Fibroblast of pulmonary artery (primary cell): ENCODE results near the gene FXYD1.

Source experiments
- DNase-seq: peaks from one replicate; pipeline ENCODE4 v3.0.0-alpha.2; 2010; ENCODE audit warnings: low read depth
- H3K4me3 ChIP-seq: replicated peaks from 2 replicates; pipeline ENCODE4 v1.5.1; 2011; ENCODE audit warnings: low read depth, mild to moderate bottlenecking, control low read depth, low read length, moderate library complexity
- TF ChIP-seq, protein P1 (sequence below): IDR thresholded peaks from 2 replicates; pipeline ENCODE4 v1.5.1; 2011; ENCODE audit warnings: mild to moderate bottlenecking, control low read depth, low read length, inconsistent platforms; ENCODE audit errors: missing control alignments

Gene FXYD1

DNA sequence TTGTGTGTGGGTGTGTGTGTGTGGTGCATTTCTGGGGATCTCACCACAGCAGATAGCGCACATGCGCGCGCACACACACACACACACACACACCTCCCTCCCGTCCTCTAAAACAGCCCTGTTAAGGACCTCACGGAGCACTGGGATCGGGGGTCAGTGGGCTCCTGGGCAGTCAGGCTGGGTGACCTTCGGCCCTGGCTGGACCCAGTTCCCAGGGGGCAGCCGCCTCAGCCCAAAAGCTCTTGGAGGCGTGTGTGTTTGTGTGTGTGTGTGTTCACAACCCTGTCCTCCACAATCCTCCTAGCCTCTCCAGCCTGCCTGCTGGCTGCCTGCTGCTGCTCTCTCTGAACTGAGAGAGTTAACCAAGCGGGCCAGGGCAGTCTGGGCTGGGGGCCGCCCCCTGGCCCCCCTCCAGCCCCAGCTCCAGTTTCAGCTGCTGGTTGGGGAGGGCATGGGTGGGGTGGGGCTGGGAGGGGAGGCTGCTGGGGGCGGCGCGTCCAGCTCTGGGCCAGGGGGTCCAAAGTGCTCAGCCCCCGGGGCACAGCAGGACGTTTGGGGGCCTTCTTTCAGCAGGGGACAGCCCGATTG, at the start of gene FXYD1:
TSS of gene FXYD1 (plus strand) at position 520 of the 588 bp plus-strand sequence. CDS start 1,256 bp downstream, outside the sequence.
- H3K4me3 ChIP-seq, result no peak within 1 kb of the TSS
- no peak for DNase-seq

DNA sequence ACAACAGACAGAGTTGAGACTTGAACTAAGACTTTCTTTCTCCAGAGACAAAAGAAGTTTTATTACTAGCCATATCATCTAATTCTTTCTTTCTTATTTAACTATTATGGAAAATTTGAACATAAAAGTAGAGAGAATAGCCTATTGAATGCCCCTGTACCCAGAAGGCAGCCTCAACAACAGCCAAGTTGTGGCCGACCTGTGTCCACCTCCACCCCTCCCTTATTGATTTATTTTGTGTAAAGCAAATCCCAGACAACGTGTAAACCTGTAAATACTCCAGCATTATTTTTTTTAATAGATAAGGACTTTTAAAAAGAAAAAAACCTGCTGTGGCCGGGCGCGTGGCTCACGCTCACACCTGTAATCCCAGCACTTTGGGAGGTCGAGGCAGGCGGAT, 49.1 kb upstream of the FXYD1 start:
- TF ChIP-seq, protein P1, sequence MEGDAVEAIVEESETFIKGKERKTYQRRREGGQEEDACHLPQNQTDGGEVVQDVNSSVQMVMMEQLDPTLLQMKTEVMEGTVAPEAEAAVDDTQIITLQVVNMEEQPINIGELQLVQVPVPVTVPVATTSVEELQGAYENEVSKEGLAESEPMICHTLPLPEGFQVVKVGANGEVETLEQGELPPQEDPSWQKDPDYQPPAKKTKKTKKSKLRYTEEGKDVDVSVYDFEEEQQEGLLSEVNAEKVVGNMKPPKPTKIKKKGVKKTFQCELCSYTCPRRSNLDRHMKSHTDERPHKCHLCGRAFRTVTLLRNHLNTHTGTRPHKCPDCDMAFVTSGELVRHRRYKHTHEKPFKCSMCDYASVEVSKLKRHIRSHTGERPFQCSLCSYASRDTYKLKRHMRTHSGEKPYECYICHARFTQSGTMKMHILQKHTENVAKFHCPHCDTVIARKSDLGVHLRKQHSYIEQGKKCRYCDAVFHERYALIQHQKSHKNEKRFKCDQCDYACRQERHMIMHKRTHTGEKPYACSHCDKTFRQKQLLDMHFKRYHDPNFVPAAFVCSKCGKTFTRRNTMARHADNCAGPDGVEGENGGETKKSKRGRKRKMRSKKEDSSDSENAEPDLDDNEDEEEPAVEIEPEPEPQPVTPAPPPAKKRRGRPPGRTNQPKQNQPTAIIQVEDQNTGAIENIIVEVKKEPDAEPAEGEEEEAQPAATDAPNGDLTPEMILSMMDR, result no peak
- DNase-seq, result no peak
- no peak overlapping the region for H3K4me3 ChIP-seq

More for the DNA sequence above, at the start of gene FXYD1:
- TF ChIP-seq, protein P1, result no peak

DNA sequence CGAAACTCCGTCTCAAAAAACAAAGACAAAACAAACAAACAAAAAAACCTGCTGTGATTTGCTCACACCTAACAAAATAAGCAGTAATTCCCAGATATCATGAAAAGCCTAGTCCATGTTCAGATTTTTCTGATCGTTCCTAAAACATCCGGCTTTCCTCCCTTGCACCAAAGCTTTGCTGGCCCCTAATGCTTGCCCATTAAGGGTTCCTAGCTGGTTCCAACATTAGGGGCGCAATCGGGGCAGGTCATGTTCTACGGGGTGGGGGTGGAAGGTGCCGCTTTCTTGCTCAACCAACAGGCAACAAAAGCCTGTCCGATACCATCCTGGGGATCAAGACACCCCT, 48.5 kb upstream of the FXYD1 start:
- H3K4me3 ChIP-seq, result no peak overlapping the region
- no peak for DNase-seq
- TF ChIP-seq, protein P1, result no peak

DNA sequence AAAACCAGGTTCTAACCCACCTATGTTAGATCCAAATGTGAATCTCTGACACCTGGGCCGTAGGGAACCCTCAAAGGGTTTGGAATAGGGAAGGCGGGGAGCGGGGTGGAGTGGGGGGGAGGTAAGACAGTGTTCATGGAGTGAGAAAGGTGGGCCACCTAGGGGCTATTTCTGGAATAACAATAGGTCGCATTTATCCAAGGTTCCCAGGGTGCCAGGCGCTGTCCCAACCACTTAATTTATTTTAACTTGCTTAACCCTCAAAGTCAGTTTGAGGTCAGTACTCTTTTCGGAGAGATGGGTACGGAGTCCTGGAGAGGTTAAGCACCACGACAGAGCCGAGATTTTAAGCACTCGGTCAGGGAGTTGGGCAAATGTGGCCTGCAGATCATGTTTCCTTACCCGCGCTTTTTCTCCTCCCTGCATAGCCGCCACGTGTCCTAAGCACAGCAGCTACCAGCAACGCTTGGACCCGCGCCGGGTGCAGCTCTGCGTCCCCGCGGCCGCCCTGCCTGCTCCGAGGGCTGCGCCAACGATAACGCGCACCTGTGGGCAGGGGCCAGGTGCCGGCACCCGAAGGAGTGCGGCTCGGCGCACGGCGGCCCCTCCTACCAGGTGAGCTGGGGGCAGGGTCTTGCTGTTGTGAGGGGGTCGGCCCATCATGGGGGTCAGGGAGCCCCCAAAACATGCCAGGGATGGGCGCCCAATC, 48.0 kb upstream of the FXYD1 start:
- DNase-seq, result peak; percentile 66
- TF ChIP-seq, protein P1, result peak; percentile 65
- no peak overlapping the region for H3K4me3 ChIP-seq

DNA sequence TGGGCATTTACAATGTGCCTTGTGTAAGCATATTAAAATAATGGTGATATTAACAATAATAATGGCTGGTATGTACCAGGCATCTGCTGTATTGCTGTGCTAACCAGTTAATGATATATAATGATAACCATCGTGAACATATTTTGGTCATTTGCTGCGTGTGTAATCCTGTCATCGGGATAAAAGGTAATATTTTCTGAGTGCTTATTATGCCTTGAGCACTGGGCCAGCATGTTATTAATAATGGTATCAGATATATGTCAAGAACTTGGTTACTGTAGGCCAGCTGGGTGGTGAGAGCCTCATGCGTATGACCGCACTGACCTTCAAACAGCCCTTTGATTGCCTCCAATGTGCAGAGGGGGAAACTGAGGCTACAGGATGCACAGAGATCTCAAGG, 45.2 kb upstream of the FXYD1 start:
- no peak for DNase-seq
- H3K4me3 ChIP-seq, result no peak overlapping the region
- TF ChIP-seq, protein P1, result no peak

DNA sequence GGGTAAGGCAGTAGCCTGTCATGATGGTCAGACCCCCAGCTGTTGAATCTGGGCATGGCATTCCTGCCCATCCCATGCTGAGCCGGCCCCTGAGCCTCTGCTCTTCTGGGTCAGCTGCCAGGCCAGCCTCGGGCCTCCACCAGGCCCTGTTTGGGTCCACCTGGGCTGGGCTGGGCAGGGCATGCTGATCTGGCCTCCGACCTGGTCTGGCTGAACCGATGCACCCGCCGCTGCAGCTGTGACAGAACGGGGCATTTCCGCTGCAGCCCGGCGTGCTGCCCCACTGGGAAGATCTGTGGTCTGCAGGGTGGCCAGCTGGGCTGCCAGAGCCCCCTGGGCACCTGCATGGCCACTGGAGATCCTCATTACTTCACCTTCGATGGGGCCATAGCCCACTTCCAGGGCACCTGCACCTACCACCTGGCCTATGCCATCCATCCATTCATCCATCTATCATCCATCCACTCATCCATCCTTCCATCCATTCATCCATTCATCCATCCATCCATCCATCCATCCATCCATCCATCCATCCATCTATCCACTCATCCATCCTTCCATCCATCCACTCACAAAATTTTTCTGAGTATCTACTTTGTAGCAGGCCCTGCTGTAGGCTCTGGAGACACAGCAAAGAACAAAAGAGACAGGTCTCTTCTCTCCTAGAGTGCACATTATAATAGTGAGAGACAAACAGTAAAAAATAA, 44.5 kb upstream of the FXYD1 start:
- TF ChIP-seq, protein P1, result no peak
- H3K4me3 ChIP-seq, result no peak overlapping the region
- DNase-seq, result no peak
